ENCODE results near the gene FCRLB.
"Not testable (repeated sequence)": the region's sequence is repeated elsewhere in the genome, so short reads cannot be mapped to it uniquely, and the experiment has no call there.

FCRLB gene

DNA sequence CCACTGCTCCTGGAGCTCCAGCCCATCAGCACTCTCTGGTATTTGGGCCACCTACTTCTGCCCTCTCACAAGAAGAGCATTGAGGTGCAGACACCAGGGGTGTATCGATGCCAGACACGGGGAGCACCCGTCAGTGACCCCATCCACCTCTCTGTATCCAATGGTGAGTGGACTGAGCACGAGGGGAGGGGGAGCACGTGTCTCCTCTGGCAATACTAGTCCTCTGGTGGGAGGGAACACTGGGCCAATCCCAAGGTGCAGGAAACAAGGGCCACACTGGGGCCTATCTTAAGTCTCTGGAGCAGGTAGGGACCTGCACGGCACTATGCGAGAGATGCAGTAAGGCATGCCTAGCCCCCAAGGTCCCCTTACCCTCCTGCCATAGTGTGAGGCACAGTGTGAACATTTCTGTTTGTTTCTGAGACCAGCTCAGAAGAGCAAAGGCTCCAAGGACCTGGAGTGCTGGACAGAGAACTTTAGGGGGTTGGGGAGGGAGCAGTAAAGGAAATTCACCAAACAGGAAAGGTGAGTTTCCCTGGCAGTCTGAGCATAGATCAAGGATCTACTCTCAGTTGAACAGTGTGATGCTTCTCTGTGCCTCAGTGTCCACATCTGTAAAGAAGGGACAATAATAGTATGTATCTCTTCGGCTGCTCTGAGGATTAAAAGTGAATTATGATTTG is 2.3 kb downstream of the FCRLB start:
- Histone ChIP-seq H3K27me3 (ENCODE audit: low read length) (no peaks in the 10 kb centered on the region), H4K20me1 (ENCODE audit: low read depth, low read length) (no peaks in the 10 kb centered on the region), H3K79me2 (ENCODE audit: insufficient read depth, low read length) (no peaks in the 10 kb centered on the region), H3K36me3 (ENCODE audit: low read length) (no peaks in the 10 kb centered on the region), H3K27ac (ENCODE audit: low read depth, low read length) (no peak overlapping the region), H3F3A (ENCODE audit: insufficient read depth) (peaks cover 22% of the 10 kb centered on the region), H3K4me3 (ENCODE audit: insufficient read depth, low read length, poor library complexity, severe bottlenecking) (no peak overlapping the region), H3K9ac (ENCODE audit: low read length) (no peak overlapping the region), H3K9me3 (ENCODE audit: insufficient read depth, low read length) (no peaks in the 10 kb centered on the region), H3K4me2 (ENCODE audit: low read depth, low read length, poor library complexity, severe bottlenecking) (no peak overlapping the region), H2AFZ (ENCODE audit: low read depth, low read length, severe bottlenecking) (no peak overlapping the region), H3K9me2 (replicated peaks; ENCODE audit: insufficient read depth, low read length) (no peaks in the 10 kb centered on the region)
- no peak for TF ChIP-seq EZH2phosphoT487 (conservative IDR thresholded peaks at IDR 0.05; ENCODE audit: low read length)
- TF ChIP-seq, protein P1, sequence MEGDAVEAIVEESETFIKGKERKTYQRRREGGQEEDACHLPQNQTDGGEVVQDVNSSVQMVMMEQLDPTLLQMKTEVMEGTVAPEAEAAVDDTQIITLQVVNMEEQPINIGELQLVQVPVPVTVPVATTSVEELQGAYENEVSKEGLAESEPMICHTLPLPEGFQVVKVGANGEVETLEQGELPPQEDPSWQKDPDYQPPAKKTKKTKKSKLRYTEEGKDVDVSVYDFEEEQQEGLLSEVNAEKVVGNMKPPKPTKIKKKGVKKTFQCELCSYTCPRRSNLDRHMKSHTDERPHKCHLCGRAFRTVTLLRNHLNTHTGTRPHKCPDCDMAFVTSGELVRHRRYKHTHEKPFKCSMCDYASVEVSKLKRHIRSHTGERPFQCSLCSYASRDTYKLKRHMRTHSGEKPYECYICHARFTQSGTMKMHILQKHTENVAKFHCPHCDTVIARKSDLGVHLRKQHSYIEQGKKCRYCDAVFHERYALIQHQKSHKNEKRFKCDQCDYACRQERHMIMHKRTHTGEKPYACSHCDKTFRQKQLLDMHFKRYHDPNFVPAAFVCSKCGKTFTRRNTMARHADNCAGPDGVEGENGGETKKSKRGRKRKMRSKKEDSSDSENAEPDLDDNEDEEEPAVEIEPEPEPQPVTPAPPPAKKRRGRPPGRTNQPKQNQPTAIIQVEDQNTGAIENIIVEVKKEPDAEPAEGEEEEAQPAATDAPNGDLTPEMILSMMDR (IDR thresholded peaks at IDR 0.05; ENCODE audit: insufficient read depth, low read length, poor library complexity, severe bottlenecking), result no peak

DNA sequence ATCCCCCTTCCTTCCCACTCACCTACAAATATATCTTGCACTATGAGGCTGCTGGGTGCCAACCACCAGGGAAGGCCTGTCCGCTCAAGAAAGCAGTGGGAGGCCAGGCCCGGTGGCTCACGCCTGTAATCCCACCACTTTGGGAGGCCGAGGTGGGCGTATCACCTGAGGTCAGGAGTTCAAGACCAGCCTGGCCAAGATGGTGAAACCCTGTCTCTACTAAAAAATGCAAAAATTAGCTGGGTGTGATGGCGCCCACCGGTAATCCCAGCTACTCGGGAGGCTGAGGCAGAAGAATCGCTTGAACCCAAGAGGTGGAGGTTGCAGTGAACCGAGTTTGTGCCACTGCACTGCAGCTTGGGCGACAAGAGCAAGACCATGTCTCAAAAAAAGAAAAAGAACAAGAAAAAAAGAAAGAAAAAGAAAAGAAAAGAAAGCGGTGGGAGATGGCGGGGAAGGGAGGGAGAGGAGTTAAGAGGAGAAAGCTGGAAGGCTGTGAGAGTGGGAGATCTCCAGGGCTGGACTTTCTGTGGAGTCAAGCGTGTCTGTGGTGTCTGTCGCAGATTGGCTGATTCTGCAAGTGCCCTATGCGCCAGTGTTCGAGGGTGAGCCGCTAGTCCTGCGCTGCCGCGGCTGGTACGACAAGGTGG is 4.0 kb downstream of the FCRLB start:
- H3K9ac ChIP-seq (ENCODE audit: low read length), result peak overlapping the region; percentile 88
- H3K9me2 ChIP-seq (replicated peaks; ENCODE audit: insufficient read depth, low read length); H3K27me3 ChIP-seq (ENCODE audit: low read length); H3K9me3 ChIP-seq (ENCODE audit: insufficient read depth, low read length); H3K79me2 ChIP-seq (ENCODE audit: insufficient read depth, low read length); H3K36me3 ChIP-seq (ENCODE audit: low read length); H3K27ac ChIP-seq (ENCODE audit: low read depth, low read length); H4K20me1 ChIP-seq (ENCODE audit: low read depth, low read length): not testable (repeated sequence)
- H2AFZ ChIP-seq (ENCODE audit: low read depth, low read length, severe bottlenecking), result peak overlapping the region; percentile 54
- peaks cover 18% of the 10 kb centered on the region for H3F3A ChIP-seq (ENCODE audit: insufficient read depth)
- H3K4me2 ChIP-seq (ENCODE audit: low read depth, low read length, poor library complexity, severe bottlenecking), result peak overlapping the region; percentile 78
- peak overlapping the region; percentile 72 for H3K4me3 ChIP-seq (ENCODE audit: insufficient read depth, low read length, poor library complexity, severe bottlenecking)

DNA sequence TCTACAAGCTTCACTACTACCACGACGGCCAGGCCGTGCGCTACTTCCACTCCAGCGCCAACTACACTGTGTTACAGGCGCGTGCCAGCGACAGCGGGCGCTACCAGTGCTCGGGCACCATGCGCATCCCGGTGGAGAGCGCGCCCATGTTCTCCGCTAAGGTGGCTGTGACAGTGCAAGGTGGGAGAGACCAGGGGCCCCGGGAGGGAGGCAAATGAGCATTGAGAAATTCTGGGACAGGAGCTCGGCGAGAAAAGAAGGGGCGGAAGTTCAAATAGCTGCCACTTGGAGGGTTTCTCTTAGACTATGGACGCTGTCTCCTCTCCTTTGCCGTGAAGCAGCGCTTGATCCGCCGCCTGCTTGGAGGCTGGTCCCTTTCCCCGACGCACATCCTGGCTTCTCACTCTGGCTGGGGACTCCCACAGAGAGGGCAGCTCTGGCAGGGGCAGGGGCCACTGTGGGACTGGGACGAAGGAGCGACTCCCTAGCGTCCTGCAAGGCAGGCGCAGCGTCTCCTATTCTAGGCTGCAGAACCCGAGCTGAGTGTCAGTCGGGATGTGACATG is 4.6 kb downstream of the FCRLB start:
- peak overlapping the region; percentile 54 for H2AFZ ChIP-seq (ENCODE audit: low read depth, low read length, severe bottlenecking)
- H3K9me2 ChIP-seq (replicated peaks; ENCODE audit: insufficient read depth, low read length), result no peaks in the 10 kb centered on the region
- H3K4me2 ChIP-seq (ENCODE audit: low read depth, low read length, poor library complexity, severe bottlenecking), result peak overlapping the region; percentile 78
- no peaks in the 10 kb centered on the region for H3K9me3 ChIP-seq (ENCODE audit: insufficient read depth, low read length)
- H3K4me3 ChIP-seq (ENCODE audit: insufficient read depth, low read length, poor library complexity, severe bottlenecking), result peak overlapping the region; percentile 72
- TF ChIP-seq, protein P1 (IDR thresholded peaks at IDR 0.05; ENCODE audit: insufficient read depth, low read length, poor library complexity, severe bottlenecking), result no peak
- TF ChIP-seq EZH2phosphoT487 (conservative IDR thresholded peaks at IDR 0.05; ENCODE audit: low read length), result no peak
- H3K9ac ChIP-seq (ENCODE audit: low read length), result peak overlapping the region; percentile 88
- H3K27me3 ChIP-seq (ENCODE audit: low read length), result no peaks in the 10 kb centered on the region
- H3K79me2 ChIP-seq (ENCODE audit: insufficient read depth, low read length), result no peaks in the 10 kb centered on the region
- no peaks in the 10 kb centered on the region for H3K36me3 ChIP-seq (ENCODE audit: low read length)
- peak overlapping the region; percentile 52 for H3K27ac ChIP-seq (ENCODE audit: low read depth, low read length)
- peaks cover 14% of the 10 kb centered on the region for H3F3A ChIP-seq (ENCODE audit: insufficient read depth)
- no peaks in the 10 kb centered on the region for H4K20me1 ChIP-seq (ENCODE audit: low read depth, low read length)
